HG03520 (cell line): ENCODE data around the gene DLGAP1.

Experiments used
- ATAC-seq: cut with Tn5 transposase; IDR thresholded peaks from one replicate; pipeline ENCODE4 v1.9.1; 2021; ENCODE audit warnings: mild to moderate bottlenecking, moderate library complexity; ENCODE audit not compliant: unreplicated experiment

Gene DLGAP1

GRCh38 chr18:3874581-3874980 is 580.5 kb downstream of the DLGAP1 start:
- ATAC-seq = no peak

- ATAC-seq = no peak
These were observed 581.0 kb downstream of the DLGAP1 start for GRCh38 chr18:3874125-3874524.

- no peak for ATAC-seq
These were observed 581.4 kb downstream of the DLGAP1 start for GRCh38 chr18:3873698-3874097.

GRCh38 chr18:3873211-3873610 is 581.9 kb downstream of the DLGAP1 start:
- no peak for ATAC-seq

GRCh38 chr18:3872641-3873040 is 582.5 kb downstream of the DLGAP1 start:
- ATAC-seq = no peak

- no peak for ATAC-seq
These were observed 583.4 kb downstream of the DLGAP1 start for GRCh38 chr18:3871687-3872086.

- no peak for ATAC-seq
These were observed 584.2 kb downstream of the DLGAP1 start for GRCh38 chr18:3870914-3871313.

- ATAC-seq = no peak
These were observed 585.3 kb downstream of the DLGAP1 start for GRCh38 chr18:3869848-3870247.

- ATAC-seq = no peak
These were observed 587.2 kb downstream of the DLGAP1 start for GRCh38 chr18:3867864-3868311.

GRCh38 chr18:3867236-3867635 is 587.9 kb downstream of the DLGAP1 start:
- no peak for ATAC-seq

- no peak for ATAC-seq
These were observed 590.3 kb downstream of the DLGAP1 start for GRCh38 chr18:3864669-3865298.

GRCh38 chr18:3863593-3863992 is 591.5 kb downstream of the DLGAP1 start:
- no peak for ATAC-seq

GRCh38 chr18:3863006-3863405 is 592.1 kb downstream of the DLGAP1 start:
- no peak for ATAC-seq

- ATAC-seq = no peak
These were observed 593.6 kb downstream of the DLGAP1 start for GRCh38 chr18:3861495-3861894.

- no peak for ATAC-seq
These were observed 597.6 kb downstream of the DLGAP1 start for GRCh38 chr18:3857544-3857943.

- no peak for ATAC-seq
These were observed 599.1 kb downstream of the DLGAP1 start for GRCh38 chr18:3855966-3856365.

- no peak for ATAC-seq
These were observed 602.8 kb downstream of the DLGAP1 start for GRCh38 chr18:3852321-3852720.

- ATAC-seq = no peak
These were observed 603.9 kb downstream of the DLGAP1 start for GRCh38 chr18:3851159-3851558.

- no peak for ATAC-seq
These were observed 606.8 kb downstream of the DLGAP1 start for GRCh38 chr18:3848316-3848715.

- no peak for ATAC-seq
These were observed 609.9 kb downstream of the DLGAP1 start for GRCh38 chr18:3845161-3845560.

- no peak for ATAC-seq
These were observed 612.3 kb downstream of the DLGAP1 start for GRCh38 chr18:3842844-3843243.

GRCh38 chr18:3840766-3841165 is 614.3 kb downstream of the DLGAP1 start:
- ATAC-seq = no peak

- ATAC-seq = no peak
These were observed 615.5 kb downstream of the DLGAP1 start for GRCh38 chr18:3839581-3839981.
